WTC11 (cell line): ENCODE measurements around the gene FOXP1.

Source experiments
- CREB1 ChIP-seq: sonication (generic); formaldehyde crosslinking; IDR thresholded peaks from 2 replicates; pipeline ENCODE4 v1.8.0; 2023; ENCODE audit warnings: mild to moderate bottlenecking, missing genetic modification reagents
- TF ChIP-seq, protein P1 (sequence below): sonication (generic); formaldehyde crosslinking; IDR thresholded peaks from 2 replicates; pipeline ENCODE4 v1.8.1; 2022; ENCODE audit warnings: low read depth, missing genetic modification reagents, borderline replicate concordance

DNA sequence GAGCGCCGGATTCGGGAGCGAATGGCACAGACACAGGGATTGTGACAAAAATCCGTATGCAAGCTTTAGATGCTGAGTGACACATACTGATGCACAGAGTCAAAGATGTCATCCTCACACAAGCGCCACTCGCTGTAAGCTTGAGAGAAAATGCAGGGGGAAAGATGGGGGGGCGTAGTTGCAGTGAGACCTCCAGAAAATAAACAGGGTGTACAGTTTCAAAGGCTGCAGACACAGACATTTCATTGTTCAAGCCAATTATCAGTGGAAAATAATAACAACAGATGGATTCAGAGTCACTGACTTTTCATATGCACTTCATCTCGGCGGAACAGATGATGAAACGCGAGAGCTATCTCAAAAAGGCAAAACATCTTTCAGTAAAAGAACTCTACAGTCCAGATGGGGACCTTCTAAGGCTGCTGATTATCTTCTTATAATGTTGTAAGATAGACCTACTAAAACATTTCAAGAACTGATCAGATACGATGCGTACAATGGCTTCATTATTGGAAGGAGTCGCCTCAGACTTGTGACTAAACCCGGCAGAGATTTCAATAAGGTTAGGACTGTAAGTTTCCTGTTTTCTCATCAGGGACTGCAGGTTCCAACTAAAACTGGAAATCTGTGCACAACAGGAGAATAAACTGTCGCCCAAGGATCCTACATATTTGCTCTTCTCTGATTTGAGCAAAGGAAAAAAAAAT lies 275.4 kb downstream of the FOXP1 start:
- TF ChIP-seq, protein P1, sequence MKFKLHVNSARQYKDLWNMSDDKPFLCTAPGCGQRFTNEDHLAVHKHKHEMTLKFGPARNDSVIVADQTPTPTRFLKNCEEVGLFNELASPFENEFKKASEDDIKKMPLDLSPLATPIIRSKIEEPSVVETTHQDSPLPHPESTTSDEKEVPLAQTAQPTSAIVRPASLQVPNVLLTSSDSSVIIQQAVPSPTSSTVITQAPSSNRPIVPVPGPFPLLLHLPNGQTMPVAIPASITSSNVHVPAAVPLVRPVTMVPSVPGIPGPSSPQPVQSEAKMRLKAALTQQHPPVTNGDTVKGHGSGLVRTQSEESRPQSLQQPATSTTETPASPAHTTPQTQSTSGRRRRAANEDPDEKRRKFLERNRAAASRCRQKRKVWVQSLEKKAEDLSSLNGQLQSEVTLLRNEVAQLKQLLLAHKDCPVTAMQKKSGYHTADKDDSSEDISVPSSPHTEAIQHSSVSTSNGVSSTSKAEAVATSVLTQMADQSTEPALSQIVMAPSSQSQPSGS (CRISPR knock-in tag) = no peak
- TF ChIP-seq CREB1 (CRISPR knock-in tag) = no peak
